Measurements from ENCODE around the gene AXL.

- TF ChIP-seq CTCF (IDR thresholded peaks at IDR 0.05) (no peak), POLR2A (IDR thresholded peaks at IDR 0.05) (no peak)
Measured at GRCh38 chr19:41186971-41187883, 31.8 kb upstream of the AXL start.

All from uterus (tissue), 2 donors.